Stimulated activated CD8-positive, alpha-beta memory T cell treated with anti-CD3 and anti-CD28 coated beads, Interleukin-7, amount 100 ng/mL, for 48 hours (primary cell): Measurements from ENCODE around the gene PNN.

Source experiments
- DNase-seq, 2 donors: peaks; one replicate each; pipeline ENCODE4 v3.0.0-alpha.2; 2020; ENCODE audit warnings: low read depth in 1 of 2; ENCODE audit errors: extremely low read depth in 1 of 2

PNN gene

GRCh38 chr14:39228509-39229221, 53.6 kb downstream of the PNN start:
- peak in 1 of 2 donors; percentile 34 for DNase-seq

DNA sequence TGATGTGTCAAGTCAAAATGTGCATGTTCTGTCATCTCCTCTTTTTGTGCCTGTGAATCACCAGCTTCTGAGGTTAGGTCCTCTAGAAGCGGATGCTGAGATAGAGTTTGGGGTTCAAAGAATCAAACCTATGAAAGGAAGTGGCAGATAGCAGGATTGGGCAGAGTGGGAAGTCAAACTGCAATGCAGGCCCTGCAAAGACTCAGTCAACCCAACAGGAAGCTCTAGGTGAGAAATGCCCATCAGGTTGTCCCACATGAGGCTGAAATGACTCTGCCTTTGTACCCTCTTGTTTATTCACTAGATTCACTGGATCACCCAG, 54.1 kb downstream of the PNN start:
- peak; percentile 32 to 64 for DNase-seq

GRCh38 chr14:39229601-39230110, 54.6 kb downstream of the PNN start:
- DNase-seq, result no peak

DNA sequence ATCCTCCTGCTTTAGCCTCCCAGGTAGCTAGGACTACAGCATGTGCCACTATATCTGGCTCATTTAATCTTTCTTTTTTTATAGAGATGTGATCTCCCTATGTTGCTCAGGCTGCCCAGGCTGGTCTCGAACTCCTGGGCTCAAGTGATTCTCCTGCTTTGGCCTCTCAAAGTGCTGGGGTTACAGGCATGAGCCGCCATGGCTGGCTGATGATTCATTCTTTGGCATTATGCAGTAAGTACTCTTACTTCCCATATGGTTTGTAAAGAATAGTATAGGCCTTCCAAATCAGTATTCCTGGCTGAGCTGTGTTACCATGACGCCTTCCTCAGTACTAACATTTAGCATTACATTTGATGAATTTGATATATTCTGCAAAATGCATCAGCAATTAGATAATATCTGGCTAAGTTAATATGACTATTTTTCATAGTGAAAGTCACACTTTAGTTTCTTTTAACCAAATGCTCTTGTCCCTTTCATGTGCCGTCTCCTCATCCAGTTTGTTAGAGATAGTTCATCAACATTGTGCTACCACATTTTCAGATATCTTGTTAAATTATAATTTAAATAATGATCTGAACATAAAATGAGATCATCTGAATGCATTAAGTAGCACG, 55.5 kb downstream of the PNN start:
- DNase-seq, result peak in 1 of 2 donors; percentile 12

DNA sequence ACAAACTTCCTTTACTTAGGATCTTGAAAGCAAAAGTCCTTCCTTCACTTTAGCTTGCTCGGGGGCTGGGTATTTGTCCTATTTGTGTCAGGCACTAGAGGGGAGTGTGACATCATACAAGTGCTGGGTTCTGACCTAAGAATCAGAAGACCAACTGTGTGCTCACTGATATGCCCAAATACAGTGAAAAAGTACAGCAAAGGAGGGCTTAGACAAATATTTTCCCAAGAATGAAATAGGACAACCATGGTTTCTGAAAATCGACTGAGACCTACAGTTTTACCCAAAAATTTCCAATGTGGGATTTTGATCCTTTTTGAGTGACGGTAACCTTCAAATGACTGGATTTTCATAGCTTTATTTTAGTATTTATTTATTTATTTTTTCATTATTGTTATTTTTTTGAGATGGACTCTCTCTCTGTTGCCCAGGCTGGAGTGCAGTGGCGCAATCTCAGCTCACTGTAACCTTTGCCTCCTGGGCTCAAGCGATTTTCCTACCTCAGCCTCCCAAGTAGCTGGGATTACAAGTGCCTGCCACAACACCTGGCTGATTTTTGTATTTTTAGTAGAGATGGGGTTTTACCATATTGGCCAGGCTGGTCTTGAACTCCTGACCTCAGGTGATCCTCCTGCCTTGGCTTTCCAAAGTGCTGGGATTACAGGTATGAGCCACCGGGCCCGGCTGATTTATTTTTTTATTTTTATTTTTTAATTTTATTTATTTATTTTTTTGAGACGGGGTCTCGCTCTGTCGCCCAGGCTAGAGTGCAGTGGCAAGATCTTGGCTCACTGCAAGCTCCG, 56.9 kb downstream of the PNN start:
- DNase-seq, result peak in 1 of 2 donors; percentile 11
